GM11168 (cell line): ENCODE measurements around the gene LIF.
"Not testable (repeated sequence)": the region's sequence is repeated elsewhere in the genome, so short reads cannot be mapped to it uniquely, and the experiment has no call there.

Experiments used
- in situ Hi-C: fragments of 300-500 bp; cut with MboI; formaldehyde crosslinking; loops from one replicate; pipeline ENCODE4 v1.12.0; 2022; ENCODE audit warnings: low sequenced_read_pairs; ENCODE audit not compliant: unreplicated experiment

LIF gene

GRCh38 chr22:30216272-30216671 is 30.3 kb downstream of the LIF start:
- in situ Hi-C loops, result not testable (repeated sequence)

- in situ Hi-C loops, result no loop called here
These were observed 31.7 kb downstream of the LIF start for GRCh38 chr22:30214703-30215407.

GRCh38 chr22:30212996-30213441 is 33.5 kb downstream of the LIF start:
- in situ Hi-C loops, result no loop called here

GRCh38 chr22:30212363-30212995 is 34.1 kb downstream of the LIF start:
- in situ Hi-C loops, result no loop called here

- in situ Hi-C loops, result no loop called here
These were observed 35.3 kb downstream of the LIF start for GRCh38 chr22:30211124-30211820.

- in situ Hi-C loops, result no loop called here
These were observed 36.2 kb downstream of the LIF start for GRCh38 chr22:30210235-30210909.

GRCh38 chr22:30209642-30210041 is 36.9 kb downstream of the LIF start:
- in situ Hi-C loops, result no loop called here

GRCh38 chr22:30208631-30209603 is 37.6 kb downstream of the LIF start:
- in situ Hi-C loops, result no loop called here

GRCh38 chr22:30206944-30207343 is 39.6 kb downstream of the LIF start:
- in situ Hi-C loops, result no loop called here

GRCh38 chr22:30205281-30206115 is 41.1 kb downstream of the LIF start:
- in situ Hi-C loops, result no loop called here

- in situ Hi-C loops, result no loop called here
These were observed 41.8 kb downstream of the LIF start for GRCh38 chr22:30204742-30205111.

GRCh38 chr22:30204015-30204741 is 42.4 kb downstream of the LIF start:
- in situ Hi-C loops, result no loop called here

- in situ Hi-C loops, result no loop called here
These were observed 44.0 kb downstream of the LIF start for GRCh38 chr22:30202531-30203006.

- in situ Hi-C loops, result no loop called here
These were observed 44.6 kb downstream of the LIF start for GRCh38 chr22:30201945-30202344.

- in situ Hi-C loops, result not testable (repeated sequence)
These were observed 45.7 kb downstream of the LIF start for GRCh38 chr22:30200905-30201304.

GRCh38 chr22:30198921-30199320 is 47.6 kb downstream of the LIF start:
- in situ Hi-C loops, result no loop called here

GRCh38 chr22:30198152-30198825 is 48.3 kb downstream of the LIF start:
- in situ Hi-C loops, result no loop called here

- in situ Hi-C loops, result no loop called here
These were observed 49.2 kb downstream of the LIF start for GRCh38 chr22:30197389-30197788.
